NCI-H345 treated with DMSO at 0.1 percent for 48 hours (cell line): Measurements from ENCODE around the gene PDE6C.
"Not testable (repeated sequence)": the region's sequence is repeated elsewhere in the genome, so short reads cannot be mapped to it uniquely, and the experiment has no call there.

Experiments used
- DNase-seq: peaks from one replicate; lab custom pipeline; 2025; ENCODE audit not compliant: unreplicated experiment; lab: John Stamatoyannopoulos, UW

The PDE6C gene

DNA sequence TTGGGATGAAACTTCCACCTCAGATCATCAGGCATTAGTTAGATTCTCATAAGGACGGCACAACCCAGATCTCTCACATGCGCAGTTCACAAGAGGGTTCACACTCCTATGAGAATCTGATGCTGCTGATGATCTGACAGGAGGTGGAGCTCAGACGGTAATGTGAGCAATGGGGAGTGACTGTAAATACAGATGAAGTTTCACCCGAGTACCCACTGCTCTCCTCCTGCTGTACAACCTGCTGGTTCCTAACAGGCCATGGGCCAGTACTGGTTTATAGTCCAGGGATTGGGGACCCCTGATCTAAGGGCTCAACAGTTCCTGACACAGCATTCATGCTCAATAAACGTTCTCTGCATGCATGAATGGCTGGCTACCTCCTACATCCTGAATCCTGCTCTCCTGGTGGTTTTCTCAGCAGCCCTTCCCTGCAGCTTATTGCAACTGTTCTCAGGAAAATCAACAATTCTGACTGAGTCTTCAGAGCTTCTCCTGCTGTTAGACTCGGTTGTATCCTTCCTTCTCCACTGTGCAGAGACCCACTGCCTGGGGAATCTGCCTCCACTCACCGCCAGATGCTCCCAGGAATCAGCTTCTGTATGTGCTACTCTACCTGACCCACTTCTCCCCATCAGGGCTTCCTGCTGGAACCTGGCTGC is 17.4 kb downstream of the PDE6C start:
- no peak for DNase-seq

DNA sequence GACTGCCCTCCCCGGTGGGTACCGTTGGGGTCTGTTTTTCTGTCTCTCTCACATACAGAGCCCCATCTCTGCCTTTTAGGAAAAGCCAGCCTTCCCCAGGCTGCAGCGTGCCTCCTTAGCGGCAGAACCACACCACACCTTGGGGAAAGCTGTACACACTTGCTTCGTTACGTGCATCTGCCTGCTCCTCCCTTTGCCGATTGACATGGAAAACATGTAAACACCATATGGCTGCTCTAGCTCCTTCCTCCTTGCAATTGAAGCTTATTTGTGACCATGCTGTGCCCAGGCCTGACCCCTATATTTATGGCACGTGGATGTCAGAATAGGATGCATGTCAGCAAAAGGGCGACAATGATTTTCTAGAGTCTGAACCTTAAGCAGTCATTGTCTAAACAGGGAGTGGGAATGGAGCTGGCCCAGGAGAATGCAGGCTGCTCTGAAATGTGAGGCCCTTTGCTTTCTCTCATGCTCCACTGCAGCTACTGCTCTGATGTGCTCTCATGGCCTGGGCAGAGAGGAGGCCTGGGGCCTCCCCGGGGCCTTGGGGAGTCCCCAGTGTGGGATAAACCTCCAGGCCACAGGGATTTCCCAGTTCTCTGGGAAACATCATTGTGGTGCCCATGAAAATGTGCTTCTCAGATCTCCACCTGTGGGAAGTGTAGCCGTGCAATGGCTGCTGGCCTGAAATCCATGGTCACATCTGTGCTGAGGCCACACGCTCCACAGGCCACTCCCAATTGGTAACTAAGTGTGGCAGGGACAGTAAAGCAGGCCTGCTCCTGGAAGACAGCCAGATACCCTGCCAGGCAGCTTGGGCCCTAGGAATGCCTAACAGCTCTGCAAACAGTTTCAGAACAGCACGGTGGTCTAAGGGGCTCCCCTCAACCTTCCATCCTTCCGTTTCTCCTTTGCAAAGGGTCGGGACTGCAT is 18.6 kb downstream of the PDE6C start:
- DNase-seq = no peak

DNA sequence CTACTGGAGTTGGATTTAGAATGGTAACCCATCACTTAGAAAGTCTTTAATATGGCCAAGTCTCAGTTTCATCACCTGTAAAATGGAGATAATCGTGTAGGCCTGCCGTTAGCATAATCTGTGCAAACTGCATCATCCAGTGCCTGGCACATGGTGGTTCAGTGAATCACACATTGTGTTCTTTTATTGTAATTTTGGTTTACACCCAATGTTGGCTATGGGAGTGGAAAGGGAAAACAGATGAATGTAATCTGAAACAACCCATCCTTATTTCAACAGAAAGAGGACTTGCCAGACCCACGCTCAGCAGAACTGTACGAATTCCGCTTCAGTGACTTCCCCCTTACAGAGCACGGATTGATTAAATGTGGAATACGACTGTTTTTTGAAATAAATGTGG is 27.5 kb downstream of the PDE6C start:
- DNase-seq = no peak

DNA sequence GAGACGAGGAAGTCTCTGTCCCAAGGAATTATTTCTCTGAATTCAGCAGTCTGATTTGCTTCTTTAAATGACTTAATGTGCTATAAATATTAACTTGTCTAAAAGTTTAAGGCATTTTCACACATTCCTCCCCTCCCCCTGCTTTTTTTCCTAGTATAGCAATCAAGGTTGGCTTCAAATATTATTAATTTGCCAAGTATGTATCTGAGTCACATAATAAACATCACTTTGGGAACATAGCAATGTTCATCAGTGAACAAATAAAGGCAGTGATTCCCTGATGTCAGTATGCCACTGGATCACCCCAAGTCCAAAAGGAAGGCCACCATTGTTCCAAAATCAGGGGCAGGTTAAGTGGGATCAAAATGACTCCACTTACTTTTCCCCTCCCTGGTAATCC is 40.5 kb downstream of the PDE6C start:
- DNase-seq = no peak

DNA sequence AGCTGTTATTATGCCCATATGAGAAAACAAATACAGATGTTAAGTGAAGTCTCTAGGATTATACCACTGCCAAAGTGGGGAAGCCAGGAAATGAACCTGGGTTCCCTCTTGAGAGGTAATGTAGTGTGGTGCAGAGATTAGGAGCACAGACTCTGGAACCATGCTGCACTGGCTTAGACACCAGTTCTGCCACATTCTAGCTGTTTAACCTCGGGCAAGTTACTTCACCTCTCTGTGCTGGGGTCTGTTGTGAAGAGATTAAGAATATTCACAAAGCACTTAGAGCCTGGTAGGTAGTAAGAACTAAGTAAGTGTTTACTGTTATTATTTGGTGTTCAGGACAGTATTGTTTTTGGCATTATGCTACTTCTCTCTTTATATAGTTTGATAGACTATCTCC is 41.9 kb downstream of the PDE6C start:
- no peak for DNase-seq

DNA sequence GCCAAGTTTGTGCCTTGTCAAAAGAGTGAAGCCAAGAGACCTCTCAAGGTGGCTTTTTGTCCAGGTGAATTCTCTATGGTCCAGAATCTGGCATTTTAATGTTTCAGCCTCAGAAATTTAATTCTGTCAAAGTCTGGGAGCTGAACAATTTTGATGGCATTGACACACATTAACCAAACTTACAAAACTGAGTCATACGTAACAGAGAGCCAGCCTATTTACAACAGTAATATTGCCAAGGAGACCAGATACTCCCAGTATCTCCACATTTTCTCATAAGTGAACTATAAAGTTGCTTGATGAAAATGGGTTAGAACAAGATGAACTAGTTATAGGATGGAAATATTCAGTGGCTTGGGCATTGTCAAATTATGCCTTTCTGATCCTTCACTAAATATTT is 43.8 kb downstream of the PDE6C start:
- DNase-seq = no peak

DNA sequence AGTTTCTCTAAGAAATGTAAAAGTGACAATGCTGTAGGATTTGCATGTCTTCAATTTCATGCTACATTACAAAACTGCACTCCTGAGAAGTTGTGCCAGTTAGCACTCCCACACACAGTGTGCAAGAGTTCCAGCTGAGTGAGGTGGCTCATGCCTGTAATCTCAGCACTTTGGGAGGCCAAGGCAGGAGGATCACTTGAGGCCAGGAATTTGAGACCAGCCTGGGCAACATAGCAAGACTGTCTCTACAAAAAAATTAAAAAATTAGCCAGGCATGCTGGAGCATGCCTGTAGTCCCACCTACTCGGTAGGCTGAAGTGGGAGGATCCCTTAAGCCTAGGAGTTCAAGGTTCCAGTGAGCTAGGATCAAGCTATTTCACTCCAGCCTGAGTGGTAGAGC is 45.4 kb downstream of the PDE6C start:
- DNase-seq = no peak

DNA sequence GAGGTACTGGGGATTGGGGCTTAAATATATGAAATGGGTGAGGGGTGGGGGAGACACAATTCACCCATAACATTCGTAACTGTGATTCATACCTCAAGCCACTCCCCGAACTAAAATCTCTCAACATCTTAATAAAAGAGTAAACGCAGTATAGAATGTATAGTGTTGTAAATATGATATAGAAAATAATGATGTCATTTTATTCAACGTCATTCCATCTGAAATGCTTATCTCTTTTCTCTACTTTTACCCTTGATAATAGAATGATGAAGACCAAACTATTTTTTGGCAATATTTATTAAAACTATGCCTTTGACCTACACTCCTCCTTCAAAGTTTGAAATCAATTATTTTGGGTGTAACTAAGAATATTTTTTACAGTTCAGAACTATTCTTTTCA is 53.7 kb downstream of the PDE6C start:
- no peak for DNase-seq

DNA sequence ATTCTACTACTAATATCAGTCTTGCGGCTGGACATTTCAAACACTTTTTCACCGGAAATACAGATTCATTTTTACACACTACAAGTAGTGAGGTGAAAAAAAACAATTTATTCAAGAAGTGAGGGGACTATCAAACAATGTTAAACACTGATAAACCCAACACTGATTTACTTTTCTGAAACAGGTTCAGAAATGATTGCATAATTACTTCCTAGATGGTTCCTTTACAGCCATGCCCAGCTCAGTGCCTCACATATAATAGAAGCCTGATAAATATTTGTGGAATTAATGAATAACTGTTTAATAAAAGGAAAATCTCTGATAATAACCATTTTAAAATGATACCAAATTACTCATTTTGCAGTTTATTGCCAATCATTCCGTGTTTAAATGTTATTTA is 55.5 kb downstream of the PDE6C start:
- no peak for DNase-seq

DNA sequence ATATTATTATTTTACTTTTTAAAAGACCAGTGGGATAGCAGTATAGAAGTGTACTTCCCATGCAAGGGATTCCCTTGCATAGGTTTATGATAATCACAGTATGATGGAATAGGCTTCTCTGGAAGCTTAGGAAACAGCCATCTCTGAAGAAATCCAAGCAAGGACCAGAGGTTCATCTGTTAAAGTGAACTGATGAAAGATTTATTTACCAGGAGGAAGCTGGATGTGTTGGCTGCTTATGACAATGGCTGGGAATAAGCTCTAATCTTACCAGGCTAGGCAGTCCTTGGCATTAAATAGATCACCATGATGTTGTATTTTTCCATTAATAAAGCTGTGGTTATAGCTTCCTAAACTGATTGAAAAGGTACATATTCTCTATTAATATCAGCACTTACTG is 58.0 kb downstream of the PDE6C start:
- no peak for DNase-seq

DNA sequence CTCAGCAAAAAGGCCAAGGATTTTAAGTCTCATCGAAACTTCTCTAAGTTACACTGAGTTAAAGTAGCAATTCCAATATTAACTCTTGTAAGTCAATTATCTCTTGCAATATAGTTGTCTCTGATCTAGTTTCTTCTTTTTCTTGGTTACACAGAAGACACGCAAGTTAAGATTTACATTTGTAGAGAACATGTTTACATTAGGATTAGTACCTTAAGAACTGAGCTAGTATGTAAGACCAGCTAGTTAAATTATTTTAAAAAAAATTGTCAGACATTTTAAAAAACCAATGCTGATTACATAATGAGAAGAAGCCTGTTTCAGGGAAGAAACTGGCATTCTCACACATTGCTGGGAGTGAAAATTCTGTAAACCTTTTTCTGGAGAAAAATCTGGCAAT is 58.7 kb downstream of the PDE6C start:
- no peak for DNase-seq

DNA sequence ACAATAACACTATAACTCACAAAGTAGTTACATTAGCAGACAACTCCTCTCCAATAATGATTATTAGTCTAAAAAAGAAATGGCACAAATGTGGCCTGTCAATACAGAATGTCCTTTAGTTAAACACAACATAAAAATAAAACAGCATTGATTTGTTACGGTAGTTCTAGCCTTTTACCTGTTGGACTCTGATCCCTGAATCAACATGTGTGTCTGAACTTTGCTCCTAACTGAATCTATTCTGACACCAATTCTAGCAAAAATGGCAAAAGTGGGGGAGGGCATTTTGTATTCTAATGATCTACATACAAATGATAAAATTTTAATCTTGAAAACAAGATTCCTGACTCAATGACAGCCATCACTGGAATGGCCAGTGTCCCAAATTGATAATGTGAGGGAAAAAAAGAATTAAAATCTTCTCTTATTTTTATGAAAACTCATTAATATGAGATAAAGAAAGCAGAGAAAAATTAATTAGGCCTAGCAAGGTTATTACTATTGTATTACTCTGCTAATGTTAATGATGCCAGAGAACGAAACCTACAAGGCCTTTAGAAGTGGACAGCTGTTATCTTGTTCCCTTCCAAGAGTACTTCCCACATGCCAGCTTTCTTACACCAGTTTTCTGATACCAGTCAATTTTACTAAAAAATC is 59.8 kb downstream of the PDE6C start:
- DNase-seq = no peak

DNA sequence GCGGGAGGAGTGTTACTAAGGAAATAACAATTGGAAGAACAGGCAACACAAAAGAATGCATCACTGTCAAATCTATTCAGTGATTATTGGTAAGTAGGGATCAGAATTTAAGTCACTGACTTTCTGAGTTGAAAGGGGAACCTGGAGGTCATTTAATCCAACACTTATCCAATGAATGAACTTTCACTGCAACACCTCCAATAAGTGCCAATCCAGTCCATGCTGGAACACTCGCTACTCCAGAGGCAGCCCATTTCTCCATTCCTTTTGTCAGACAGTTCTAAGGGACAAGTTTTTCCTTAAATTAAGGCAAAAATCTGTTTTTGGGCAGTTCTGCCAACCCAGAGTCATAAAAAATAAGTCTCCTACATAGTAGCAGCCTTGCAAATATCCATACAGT is 60.6 kb downstream of the PDE6C start:
- DNase-seq = no peak

DNA sequence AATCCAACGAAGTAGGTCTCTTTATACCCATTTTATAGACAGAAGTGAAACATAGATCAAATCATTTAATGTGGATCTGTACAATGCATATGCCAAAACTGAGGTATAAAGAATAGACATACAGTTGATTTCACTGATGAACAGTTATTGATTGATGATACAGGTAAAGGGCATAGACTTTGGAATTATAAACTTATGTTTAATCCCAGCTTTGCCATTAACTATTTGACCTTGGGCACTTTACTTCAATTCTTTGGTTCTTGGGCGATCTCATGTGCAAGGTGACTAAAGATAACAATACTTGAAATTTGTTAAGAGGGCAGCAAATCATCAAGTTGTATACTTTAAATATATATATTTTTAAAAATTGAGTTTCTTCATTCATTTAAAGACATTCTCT is 61.5 kb downstream of the PDE6C start:
- no peak for DNase-seq

DNA sequence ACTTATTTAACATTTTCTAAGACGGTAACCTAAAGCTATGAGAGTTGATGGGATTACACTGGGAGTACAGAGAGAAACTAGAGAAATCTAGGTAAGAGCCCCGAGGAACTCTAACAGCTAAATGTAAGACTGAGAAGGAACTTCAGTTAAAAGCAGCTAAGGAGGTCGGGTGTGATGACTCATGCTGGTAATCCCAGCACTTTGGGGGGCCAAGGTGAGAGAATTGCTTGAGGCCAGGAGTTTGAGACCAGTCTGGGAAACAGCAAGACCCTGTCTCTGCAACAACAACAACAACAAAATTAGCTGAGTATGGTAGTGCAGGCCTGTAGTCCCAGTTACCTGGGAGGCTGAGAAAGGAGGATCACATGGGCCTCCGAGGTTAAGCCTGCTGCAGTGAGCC is 66.0 kb downstream of the PDE6C start:
- DNase-seq = no peak

DNA sequence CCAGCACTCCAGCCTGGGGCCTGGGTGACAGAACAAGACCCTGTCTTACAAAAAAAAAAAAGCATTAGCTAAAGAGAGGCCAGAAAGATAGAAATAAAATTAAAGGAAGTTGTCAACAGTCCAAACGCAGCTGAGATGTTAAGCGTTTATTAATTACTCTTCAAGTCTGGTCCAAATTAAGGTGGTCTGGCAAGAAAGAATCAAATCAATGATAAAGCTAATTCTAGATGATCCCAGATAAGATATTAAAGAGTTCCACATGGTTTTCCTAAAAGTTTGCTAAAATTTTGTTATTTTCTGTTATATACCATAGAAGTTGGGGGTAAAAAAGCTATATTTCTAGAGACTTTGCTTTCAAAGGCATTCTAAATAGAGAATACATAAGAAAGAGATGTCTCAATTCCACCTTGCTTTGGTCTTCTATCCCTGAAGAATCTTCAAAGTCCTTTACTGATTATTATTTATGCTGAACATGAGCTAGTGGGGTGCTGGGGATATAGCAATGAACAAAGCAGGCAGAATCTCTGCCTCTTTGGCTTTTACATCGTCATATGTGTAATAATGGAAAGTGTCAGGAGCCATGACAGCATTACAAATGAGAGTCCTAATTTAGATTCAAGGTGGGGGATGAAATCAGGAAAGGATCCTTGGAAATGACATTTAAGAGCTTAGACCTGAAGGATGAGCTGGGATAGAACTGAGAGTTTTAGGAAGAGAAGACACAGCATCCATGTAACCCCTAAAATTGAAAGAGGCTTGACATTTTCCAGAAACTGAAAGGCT is 66.7 kb downstream of the PDE6C start:
- no peak for DNase-seq

DNA sequence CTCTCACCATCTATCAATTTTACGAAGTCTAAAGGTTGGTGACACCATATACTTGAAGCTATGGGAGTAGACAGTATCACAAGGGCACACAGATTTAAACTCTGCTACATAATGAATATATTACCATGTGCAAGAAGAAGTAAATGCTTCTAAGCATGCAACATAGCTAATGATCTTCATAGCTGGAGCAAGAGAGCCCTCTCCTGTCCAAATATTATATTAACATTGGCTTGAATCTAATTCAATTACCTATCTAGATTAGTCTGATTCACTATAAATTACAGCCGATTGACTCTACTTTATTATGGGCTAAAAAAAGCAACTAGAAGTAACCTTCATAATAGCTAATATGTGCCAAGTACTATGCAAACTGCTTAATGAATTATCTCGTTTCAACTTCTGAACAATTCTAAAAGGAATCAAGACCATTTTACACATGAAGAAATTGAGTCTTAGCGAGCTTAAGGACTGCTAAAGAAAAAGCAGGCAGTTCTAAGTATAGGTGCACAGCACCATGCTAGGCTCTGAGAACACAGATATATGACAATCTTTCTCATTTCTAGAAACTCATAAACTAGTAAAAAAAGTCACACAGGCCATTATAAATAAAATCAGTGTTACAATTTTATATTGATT is 68.2 kb downstream of the PDE6C start:
- no peak for DNase-seq

DNA sequence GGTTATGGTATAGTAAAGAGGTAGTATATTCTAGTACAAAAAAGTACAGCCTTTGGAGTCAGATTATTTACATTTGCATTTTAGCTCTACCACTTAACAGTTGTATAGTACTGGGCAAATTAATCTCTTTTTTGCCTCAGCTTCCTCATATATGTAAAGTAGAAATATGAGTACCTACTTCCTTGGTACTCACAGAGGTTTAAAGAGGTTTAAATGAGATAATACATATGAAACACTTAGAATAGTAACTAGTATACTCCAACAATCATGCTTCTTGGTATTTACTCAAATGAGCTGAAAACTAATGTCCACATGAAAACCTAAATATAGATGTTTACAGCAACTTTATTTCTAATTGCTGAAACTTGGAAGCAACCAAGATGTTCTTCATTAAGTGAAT is 75.4 kb downstream of the PDE6C start:
- DNase-seq = no peak

DNA sequence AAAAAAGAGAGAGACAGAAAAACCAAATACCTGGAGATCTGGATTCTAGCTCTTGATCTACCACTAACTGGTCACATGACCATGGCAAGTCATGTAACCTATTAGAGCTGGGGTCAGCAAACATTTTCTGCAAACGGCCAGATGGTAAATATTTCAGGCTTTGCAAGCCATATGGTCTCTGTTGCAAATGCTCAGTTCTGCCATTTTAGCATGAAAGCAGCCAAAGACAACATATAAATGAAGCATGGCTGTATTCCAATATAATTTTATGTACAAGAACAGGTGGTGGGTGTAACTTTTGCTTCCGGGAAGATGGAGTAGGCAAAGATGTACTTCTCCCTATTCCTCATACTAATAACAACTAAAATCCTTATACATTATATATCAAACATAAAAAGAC is 83.4 kb downstream of the PDE6C start:
- no peak for DNase-seq

DNA sequence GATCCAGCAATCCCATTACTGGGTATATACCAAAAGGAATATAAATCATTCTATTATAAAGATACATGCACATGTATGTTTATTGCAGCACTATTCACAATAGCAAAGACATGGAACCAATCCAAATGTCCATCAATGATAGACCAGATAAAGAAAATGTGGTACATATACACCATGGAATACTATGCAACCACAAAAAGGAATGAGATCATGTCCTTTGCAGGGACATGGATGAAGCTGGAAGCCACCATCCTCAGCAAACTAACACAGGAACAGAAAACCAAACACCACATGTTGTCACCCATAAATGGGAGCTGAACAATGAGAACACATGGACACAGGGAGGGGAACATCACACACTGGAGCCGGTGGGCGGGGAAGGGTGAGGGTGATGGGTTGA is 84.2 kb downstream of the PDE6C start:
- not testable (repeated sequence) for DNase-seq

DNA sequence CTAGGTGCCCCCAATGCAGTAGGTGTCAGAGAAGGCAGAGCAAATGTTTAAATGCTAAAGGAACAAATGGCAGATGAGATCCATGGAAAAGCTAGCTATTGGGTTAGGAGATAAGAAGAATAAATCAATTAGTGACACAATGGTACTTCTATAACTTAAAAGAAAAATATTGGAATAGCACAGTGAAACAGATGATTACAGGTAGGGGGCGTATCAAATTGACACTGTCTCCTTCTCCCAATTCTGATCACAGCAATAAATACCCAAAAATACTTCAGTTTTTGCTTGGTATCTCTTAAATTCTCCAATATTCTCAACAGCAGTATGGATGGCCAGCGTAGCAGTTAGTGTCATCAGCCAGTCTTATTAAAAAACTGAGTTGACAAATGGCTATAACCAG is 84.9 kb downstream of the PDE6C start:
- DNase-seq = no peak
